GM12878 (cell line): ENCODE data around the gene FDX2. TPM values are rescaled to one million over a fixed set of nuclear protein-coding genes. Genes with fewer than 3 reads are reported as not detected.

ENCODE experiments used
- ATAC-seq: fragments of 200-7000 bp; cut with Tn5 transposase; 3 replicates; pipeline ENCODE4 v1.9.1; 2020; ENCODE audit warnings: mild to moderate bottlenecking, moderate library complexity
- BruUV-seq: library from RNA; stranded (reverse); fragments of 400-500 nt; replicated peaks from 2 replicates; lab custom pipeline; 2021; lab: Mats Ljungman, UMichigan
- CTCF ChIA-PET: fragments of 300-600 bp; sonication (Branson Sonifier 250); formaldehyde crosslinking; extraction: SDS; loops from one replicate; lab custom pipeline; 2021; ENCODE audit warnings: inconsistent platforms; lab: Yijun Ruan, JAX
- POLR2A ChIA-PET: fragments of 350-600 bp; formaldehyde crosslinking; extraction: SDS; loops from one replicate; lab custom pipeline; 2021; ENCODE audit warnings: inconsistent platforms; lab: Charles Lee
- RAD21 ChIA-PET: fragments of 300-600 bp; sonication (Branson Sonifier 250); formaldehyde crosslinking; loops from one replicate; lab custom pipeline; 2023; ENCODE audit warnings: antibody characterized with exemption; ENCODE audit not compliant: unreplicated experiment; lab: Charles Lee
- SMC1A ChIA-PET: fragments of 300-600 bp; sonication (Branson Sonifier 250); formaldehyde crosslinking; loops from one replicate; lab custom pipeline; 2023; ENCODE audit not compliant: unreplicated experiment, uncharacterized antibody; lab: Charles Lee
- DNase-seq: peaks from one replicate; pipeline ENCODE4 v3.0.0-alpha.2; 2011; ENCODE audit warnings: low read depth, low spot score
- FAIRE-seq: peaks from 3 replicates; lab custom pipeline; 2011; peaks lifted over from hg19 to GRCh38; lab: Jason Lieb, UNC
- H2AFZ ChIP-seq: 2 replicates; pipeline ENCODE4 v1.6.0; 2011; ENCODE audit warnings: low read depth, low read length, control low read depth; ENCODE audit not compliant: control insufficient read depth
- H3K27ac ChIP-seq: 2 replicates; pipeline ENCODE4 v1.5.1; 2011; ENCODE audit warnings: control low read depth; ENCODE audit not compliant: control insufficient read depth, insufficient read depth
- H3K27me3 ChIP-seq, 2 experiments: replicated peaks in 1 of 2; 2 replicates each; pipeline versions ENCODE4 v1.6.0 to v1.6.1; 2011; ENCODE audit warnings: low read length in 1 of 2; ENCODE audit not compliant: control insufficient read depth in 2 of 2, insufficient read depth in 2 of 2
- H3K36me3 ChIP-seq, 2 experiments: 2 replicates each; pipeline ENCODE4 v1.5.1; 2011; ENCODE audit warnings: low read length in 1 of 2; ENCODE audit not compliant: control insufficient read depth in 2 of 2, insufficient read depth in 2 of 2
- H3K4me1 ChIP-seq: 2 replicates; pipeline ENCODE4 v1.6.1; 2011; ENCODE audit warnings: mild to moderate bottlenecking, low read length, moderate library complexity, mixed read lengths; ENCODE audit not compliant: control insufficient read depth, insufficient read depth
- H3K4me2 ChIP-seq: 2 replicates; pipeline ENCODE4 v1.6.0; 2011; ENCODE audit warnings: control low read depth; ENCODE audit not compliant: control insufficient read depth, insufficient read depth
- H3K4me3 ChIP-seq: fragments of 200-600 bp; sonication (generic); 2 replicates; pipeline ENCODE4 v1.5.1; 2016
- H3K79me2 ChIP-seq: 2 replicates; pipeline ENCODE4 v1.6.0; 2011; ENCODE audit warnings: low read length; ENCODE audit not compliant: control insufficient read depth, insufficient read depth
- H3K9ac ChIP-seq: 2 replicates; pipeline ENCODE4 v1.8.0; 2011; ENCODE audit warnings: low read length, control low read depth, mixed read lengths; ENCODE audit not compliant: control insufficient read depth, insufficient read depth
- H3K9me3 ChIP-seq: replicated peaks from 3 replicates; pipeline ENCODE4 v1.5.1; 2011; ENCODE audit warnings: mild to moderate bottlenecking, low read length; ENCODE audit not compliant: control insufficient read depth, insufficient read depth
- H4K20me1 ChIP-seq: 2 replicates; pipeline ENCODE4 v1.6.0; 2011; ENCODE audit not compliant: control insufficient read depth, insufficient read depth
- CBX3 ChIP-seq: fragments of 200-600 bp; sonication (generic); IDR thresholded peaks from 2 replicates; pipeline ENCODE4 v1.6.1; 2016; ENCODE audit warnings: low read depth, borderline replicate concordance
- CUX1 ChIP-seq: IDR thresholded peaks from 2 replicates; pipeline ENCODE4 v1.6.1; 2012; ENCODE audit warnings: improper control_type of control experiment, low read depth, low read length; ENCODE audit not compliant: insufficient replicate concordance
- E2F8 ChIP-seq: fragments of 450-650 bp; IDR thresholded peaks from 2 replicates; pipeline ENCODE4 v1.6.1; 2018; ENCODE audit warnings: mild to moderate bottlenecking, low read depth, moderate library complexity; ENCODE audit not compliant: partially characterized antibody
- FOXK2 ChIP-seq: fragments of 450-650 bp; IDR thresholded peaks from 2 replicates; pipeline ENCODE4 v1.6.1; 2017; ENCODE audit warnings: mild to moderate bottlenecking, moderate library complexity
- JUND ChIP-seq: IDR thresholded peaks from 2 replicates; pipeline ENCODE4 v1.6.1; 2012; ENCODE audit warnings: low read depth, mild to moderate bottlenecking, low read length, improper control_type of control experiment, moderate library complexity
- MAX ChIP-seq: IDR thresholded peaks from 2 replicates; pipeline ENCODE4 v1.6.1; 2012; ENCODE audit warnings: low read depth, low read length, improper control_type of control experiment
- MTA3 ChIP-seq: IDR thresholded peaks from 2 replicates; pipeline ENCODE4 v1.6.1; 2012; ENCODE audit warnings: low read length, inconsistent platforms, borderline replicate concordance
- NKRF ChIP-seq: fragments of 450-650 bp; conservative IDR thresholded peaks from 2 replicates; pipeline ENCODE4 v1.6.1; 2017; ENCODE audit warnings: mild to moderate bottlenecking, moderate library complexity
- YY1 ChIP-seq: IDR thresholded peaks from 2 replicates; pipeline ENCODE4 v1.6.1; 2011; ENCODE audit warnings: low read depth, mild to moderate bottlenecking, low read length
- WGBS: methylation state at CpG from one replicate; pipeline ENCODE4 v1.1.6; 2016; ENCODE audit warnings: low lambda C conversion rate; ENCODE audit not compliant: insufficient replicate concordance, insufficient coverage; ENCODE audit errors: missing lambda C conversion rate; 5-methylcytosine and 5-hydroxymethylcytosine counted together
- in situ Hi-C: fragments of 300-500 bp; cut with MboI; formaldehyde crosslinking; loops from 9 replicates; pipeline ENCODE4 v1.14.3; 2018; ENCODE audit warnings: mixed read lengths
- intact Hi-C: fragments of 100-400 bp; cut with micrococcal nuclease; formaldehyde crosslinking; loops from one replicate; pipeline ENCODE4 v1.14.2; 2022; ENCODE audit not compliant: unreplicated experiment
- polyA plus RNA-seq, 11 experiments: library from polyadenylated mRNA; depleted of rRNA in 4 of 11; unstranded in 6 of 11; stranded (reverse) in 5 of 11; fragments of >200 nt; fragmentation: Nextera tagmentation in 4 of 11; fragmentation: Illumina TruSeq in 1 of 11; extraction: Ambion mirVana in 4 of 11; extraction: Trizol in 1 of 11; gene quantifications; 1 replicate in 1 of 11; 2 replicates in 10 of 11; pipeline versions ENCODE4 v1.2.1 to v1.2.3, GENCODE V29; 2011 to 2016; ENCODE audit warnings: inconsistent platforms in 2 of 11, missing spikeins in 2 of 11, low read depth in 1 of 11
- total RNA-seq, 4 experiments: library from RNA; depleted of rRNA in 3 of 4; stranded (reverse); fragments of >200 nt in 3 of 4; fragmentation: Illumina TruSeq in 1 of 4; extraction: Trizol in 1 of 4; gene quantifications; 2 replicates each; pipeline versions ENCODE4 v1.2.1 to v1.2.3, GENCODE V29; 2013 to 2021

The FDX2 gene
- total and polyA plus RNA-seq, 10 of the 15 experiments (the other 5 are each of a cell fraction or from before 2014, with no cell fraction given), result 1.4 to 50.4 (median 24.7) TPM

- H4K20me1 ChIP-seq, result no peaks in the 10 kb centered on the region
- in situ Hi-C loops, result no loop called here
- H3K4me2 ChIP-seq, result peak overlapping the region; percentile 98
- H3K9me3 ChIP-seq, result no peaks in the 10 kb centered on the region; the same call in 2 of the 3 replicates
- ChIA-PET SMC1A (interaction anchor here (0.5 to 1.8 kb wide), 8 partner anchors 15 to 144 kb away, joined by 3 to 14 read pairs (median 4); partner anchors contain the start of genes ICAM1 and TYK2), RAD21 (interaction anchor here (0.6 to 1.6 kb wide), 5 partner anchors 12 to 89 kb away, joined by 3 to 22 read pairs (median 5); partner anchors contain the start of genes ICAM1, RAVER1 and TYK2), POLR2A (interaction anchor here (0.6 to 1.3 kb wide), 9 partner anchors 12 to 264 kb away, joined by 3 to 7 read pairs (median 4); partner anchors contain the start of genes ICAM1 and TYK2), CTCF (interaction anchor here (1.0 to 1.8 kb wide), 6 partner anchors 21 to 97 kb away, joined by 3 to 7 read pairs (median 4); partner anchors contain the start of genes ICAM1 and RAVER1)
- H3K4me3 ChIP-seq, result peak overlapping the region; percentile 77
- H2AFZ ChIP-seq, result peak overlapping the region; percentile 70
- H3K27ac ChIP-seq, result no peak overlapping the region
- no peaks in the 10 kb centered on the region for H3K79me2 ChIP-seq
- intact Hi-C loops, result no loop called here
- FAIRE-seq (no peak), ATAC-seq (no peak), DNase-seq (no peak)
- under 1% methylated on average over 49 of the region's 49 CpGs for WGBS
- no TSS peak for BruUV-seq
- H3K27me3 ChIP-seq, result peaks cover 3 to 16% of the 10 kb centered on the region in 2 experiments
- H3K4me1 ChIP-seq, result peaks cover 57% of the 10 kb centered on the region
- peak overlapping the region; percentile 7; the same call in 1 of the 2 replicates for H3K9ac ChIP-seq
- no peaks in the 10 kb centered on the region; a peak in 1 of 4 replicates for H3K36me3 ChIP-seq
- no peak for TF ChIP-seq YY1
- TF ChIP-seq FOXK2, result no peak
- no peak for TF ChIP-seq CBX3
- no peak for TF ChIP-seq MAX
- no peak for TF ChIP-seq NKRF
- TF ChIP-seq CUX1, result no peak
- no peak for TF ChIP-seq JUND
- no peak for TF ChIP-seq E2F8
- no peak for TF ChIP-seq MTA3
Measured at GRCh38 chr19:10291554-10292205, 24.1 kb downstream of the FDX2 start.
